Keratinocyte (primary cell): ENCODE measurements around the gene ERF. TPM values are rescaled to one million over a fixed set of nuclear protein-coding genes. Genes with fewer than 3 reads are reported as not detected.

Source experiments
- DNase-seq: peaks from one replicate; pipeline ENCODE4 v3.0.0-alpha.2; 2011; ENCODE audit warnings: low read depth, missing footprints, low spot score
- FAIRE-seq: peaks from 2 replicates; lab custom pipeline; 2011; peaks lifted over from hg19 to GRCh38; lab: Jason Lieb, UNC
- H2AFZ ChIP-seq: 2 replicates; pipeline ENCODE4 v1.6.0; 2012; ENCODE audit warnings: low read length, control low read depth, inconsistent platforms; ENCODE audit not compliant: control insufficient read depth
- H3K27ac ChIP-seq: 2 replicates; pipeline ENCODE4 v1.5.1; 2011; ENCODE audit warnings: low read length; ENCODE audit not compliant: control insufficient read depth, insufficient read depth
- H3K27me3 ChIP-seq: 3 replicates; pipeline ENCODE4 v1.6.0; 2011; ENCODE audit warnings: low read length; ENCODE audit not compliant: control insufficient read depth, insufficient read depth; ENCODE audit errors: extremely low read depth
- H3K36me3 ChIP-seq, 2 experiments: 2 replicates in 1 of 2; 3 replicates in 1 of 2; pipeline ENCODE4 v1.5.1; 2011; ENCODE audit warnings: low read length in 2 of 2, mild to moderate bottlenecking in 1 of 2; ENCODE audit not compliant: control insufficient read depth in 2 of 2, insufficient read depth in 2 of 2; ENCODE audit errors: extremely low read depth in 1 of 2
- H3K4me1 ChIP-seq: 3 replicates; pipeline ENCODE4 v1.5.1; 2011; ENCODE audit warnings: low read length; ENCODE audit not compliant: control insufficient read depth, insufficient read depth; ENCODE audit errors: extremely low read depth
- H3K4me2 ChIP-seq: 3 replicates; pipeline ENCODE4 v1.6.0; 2011; ENCODE audit warnings: low read depth, low read length; ENCODE audit not compliant: control insufficient read depth, insufficient read depth; ENCODE audit errors: extremely low read depth
- H3K4me3 ChIP-seq, 3 experiments: fragments of 200-600 bp in 1 of 3; sonication (generic) in 1 of 3; 2 replicates in 2 of 3; 3 replicates in 1 of 3; pipeline ENCODE4 v1.5.1; 2011 to 2016; ENCODE audit warnings: low read length in 3 of 3, mild to moderate bottlenecking in 3 of 3, control low read depth in 2 of 3, inconsistent platforms in 1 of 3, low read depth in 1 of 3, mixed read lengths in 1 of 3, mixed run types in 1 of 3, moderate library complexity in 1 of 3; ENCODE audit not compliant: control insufficient read depth in 2 of 3, insufficient read depth in 2 of 3; ENCODE audit errors: extremely low read depth in 1 of 3
- H3K79me2 ChIP-seq: 2 replicates; pipeline ENCODE4 v1.6.0; 2012; ENCODE audit warnings: low read length; ENCODE audit not compliant: control insufficient read depth, insufficient read depth
- H3K9ac ChIP-seq: 3 replicates; pipeline ENCODE4 v1.6.0; 2011; ENCODE audit warnings: low read length; ENCODE audit not compliant: control insufficient read depth, insufficient read depth; ENCODE audit errors: extremely low read depth
- H3K9me1 ChIP-seq: 3 replicates; pipeline ENCODE4 v1.6.0; 2011; ENCODE audit warnings: low read length; ENCODE audit not compliant: control insufficient read depth, insufficient read depth; ENCODE audit errors: extremely low read depth
- H3K9me3 ChIP-seq: 2 replicates; pipeline ENCODE4 v1.5.1; 2012; ENCODE audit warnings: low read depth, low read length; ENCODE audit not compliant: control insufficient read depth
- H4K20me1 ChIP-seq: 3 replicates; pipeline ENCODE4 v1.6.0; 2011; ENCODE audit warnings: low read length; ENCODE audit not compliant: control insufficient read depth, insufficient read depth; ENCODE audit errors: extremely low read depth
- CTCF ChIP-seq, 3 experiments: IDR thresholded peaks in 1 of 3; conservative IDR thresholded peaks in 1 of 3; optimal IDR thresholded peaks in 1 of 3; 2 replicates in 2 of 3; 3 replicates in 1 of 3; pipeline versions ENCODE3 to v1.5.1; 2011; ENCODE audit warnings: low read length in 3 of 3, mild to moderate bottlenecking in 3 of 3, moderate library complexity in 2 of 3, control low read depth in 1 of 3, inconsistent platforms in 1 of 3; ENCODE audit not compliant: insufficient read depth in 2 of 3; ENCODE audit errors: extremely low read depth in 1 of 3
- EZH2 ChIP-seq: IDR thresholded peaks from one replicate; pipeline ENCODE4 v1.6.1; 2012; ENCODE audit warnings: inconsistent platforms, mild to moderate bottlenecking, low read length, moderate library complexity
- dilution Hi-C: fragments of 300-500 bp; cut with MboI; formaldehyde crosslinking; loops from one replicate; pipeline ENCODE4 v1.7.0; 2020; ENCODE audit warnings: low sequenced_read_pairs; ENCODE audit not compliant: extremely low pct_ligation_motif_present
- polyA minus RNA-seq, 3 experiments: library from RNA; depleted of rRNA, polyadenylated mRNA; stranded (reverse); fragments of >200 nt; gene quantifications; 1 replicate in 1 of 3; 2 replicates in 1 of 3; 3 replicates in 1 of 3; pipeline ENCODE4 v1.2.3, GENCODE V29; 2011
- polyA plus RNA-seq, 5 experiments: library from polyadenylated mRNA; depleted of rRNA in 3 of 5; stranded (reverse) in 3 of 5; stranded (forward) in 1 of 5; unstranded in 1 of 5; fragments of >200 nt; gene quantifications; 1 replicate in 1 of 5; 2 replicates in 3 of 5; 3 replicates in 1 of 5; pipeline versions ENCODE4 v1.2.1 to v1.2.3, GENCODE V29; 2011 to 2012; ENCODE audit warnings: missing spikeins in 2 of 5, low read depth in 1 of 5, low replicate concordance in 1 of 5

The ERF gene
- polyA plus RNA-seq (75.4 to 87.4 TPM (median 83.5 TPM) in 3 replicates), polyA minus RNA-seq (67.4 to 70.6 TPM (median 69.2 TPM) in 3 replicates)
- polyA plus RNA-seq (2011; ENCODE audit: low read depth) = 10.1 TPM
- 37.7 and 64.6 TPM in 2 replicates for polyA plus RNA-seq (2011; cell fraction: cytosol; rRNA removed)
- 94.1 and 101 TPM in 2 replicates for polyA plus RNA-seq (2011; cell fraction: nucleus; rRNA removed)
- 34.6 and 75.9 TPM in 2 replicates for polyA plus RNA-seq (2012; ENCODE audit: low replicate concordance)
- 140 TPM for polyA minus RNA-seq (2011; cell fraction: cytosol; rRNA and poly(A)+ RNA removed)
- polyA minus RNA-seq (2011; cell fraction: nucleus; rRNA and poly(A)+ RNA removed) = 44.9 and 57.9 TPM in 2 replicates

GRCh38 chr19:42254850-42255765 lies at the start of gene ERF:
ERF (minus strand) TSS chr19:42255128; CDS start chr19:42254999, 129 bp downstream.
- DNase-seq (no peak), FAIRE-seq (no peak)
- peak within 1 kb of the TSS; percentile 71 to 92 (median 77) for H3K4me3 ChIP-seq
- H3K79me2 ChIP-seq = peaks cover 41% of the 10 kb centered on the region
- H4K20me1 ChIP-seq = peaks cover 12% of the 10 kb centered on the region
- TF ChIP-seq CTCF (optimal IDR thresholded peaks at IDR 0.05 in 1 of 3, IDR thresholded peaks at IDR 0.05 in 1 of 3, conservative IDR thresholded peaks at IDR 0.05 in 1 of 3; ENCODE audit: extremely low read depth in 1 of 3, insufficient read depth in 2 of 3, low read length in 3 of 3) (no peak), EZH2 (no peak)
- dilution Hi-C loops = no loop called here
- H3K9me1 ChIP-seq = no peaks in the 10 kb centered on the region
- H3K9ac ChIP-seq = peak within 1 kb of the TSS; percentile 95
- peak within 1 kb of the TSS; percentile 92 for H3K4me2 ChIP-seq
- peaks cover 29% of the 10 kb centered on the region for H3K4me1 ChIP-seq
- no peaks in the 10 kb centered on the region for H3K27me3 ChIP-seq
- H3K27ac ChIP-seq = peak within 1 kb of the TSS; percentile 89
- H3K9me3 ChIP-seq = no peaks in the 10 kb centered on the region
- peaks cover 4 to 5% of the 10 kb centered on the region in 2 experiments for H3K36me3 ChIP-seq
- H2AFZ ChIP-seq = peak within 1 kb of the TSS; percentile 70

- peaks cover 7% of the 10 kb centered on the region for H3K4me1 ChIP-seq
- H3K9me3 ChIP-seq = no peaks in the 10 kb centered on the region
- H3K9me1 ChIP-seq = no peaks in the 10 kb centered on the region
- H3K36me3 ChIP-seq = peaks cover 0 to 3% of the 10 kb centered on the region in 2 experiments
- DNase-seq (no peak), FAIRE-seq (no peak)
- no peak overlapping the region for H3K9ac ChIP-seq
- no peak overlapping the region for H3K4me3 ChIP-seq
- no peak overlapping the region for H2AFZ ChIP-seq
- H3K27ac ChIP-seq = no peak overlapping the region
- H3K4me2 ChIP-seq = no peak overlapping the region
- H3K79me2 ChIP-seq = no peaks in the 10 kb centered on the region
- TF ChIP-seq EZH2 (no peak), CTCF (optimal IDR thresholded peaks at IDR 0.05 in 1 of 3, IDR thresholded peaks at IDR 0.05 in 1 of 3, conservative IDR thresholded peaks at IDR 0.05 in 1 of 3; ENCODE audit: extremely low read depth in 1 of 3, insufficient read depth in 2 of 3, low read length in 3 of 3) (no peak)
- H3K27me3 ChIP-seq = no peaks in the 10 kb centered on the region
- dilution Hi-C loops = no loop called here
- H4K20me1 ChIP-seq = no peaks in the 10 kb centered on the region
Measured at GRCh38 chr19:42303876-42304275, 48.9 kb upstream of the ERF start.
